KOPT-K1 (cell line): Measurements from ENCODE around the gene DQX1.

Source experiments
- H3K27ac ChIP-seq: fragments of 200-600 bp; sonication (generic); 2 replicates; pipeline ENCODE4 v1.5.1; 2016; ENCODE audit warnings: antibody characterized with exemption, mild to moderate bottlenecking, low read depth, low read length; ENCODE audit not compliant: poor library complexity, severe bottlenecking
- H3K36me3 ChIP-seq: fragments of 200-600 bp; sonication (generic); 2 replicates; pipeline ENCODE4 v1.5.1; 2017; ENCODE audit warnings: antibody characterized with exemption, mild to moderate bottlenecking, low read length, moderate library complexity; ENCODE audit not compliant: insufficient read depth
- H3K9me3 ChIP-seq: fragments of 200-600 bp; sonication (generic); 2 replicates; pipeline ENCODE4 v1.5.1; 2017; ENCODE audit warnings: antibody characterized with exemption, low read length, mild to moderate bottlenecking; ENCODE audit not compliant: insufficient read depth, poor library complexity, severe bottlenecking

DQX1 gene

GRCh38 chr2:74558284-74559230 is 32.5 kb upstream of the DQX1 start:
- Histone ChIP-seq H3K9me3 (no peaks in the 10 kb centered on the region), H3K36me3 (no peaks in the 10 kb centered on the region), H3K27ac (no peak overlapping the region)

GRCh38 chr2:74556831-74557370 is 30.9 kb upstream of the DQX1 start:
- no peak overlapping the region for H3K27ac ChIP-seq
- no peaks in the 10 kb centered on the region for H3K9me3 ChIP-seq
- no peaks in the 10 kb centered on the region for H3K36me3 ChIP-seq

GRCh38 chr2:74556159-74556558 is 30.1 kb upstream of the DQX1 start:
- H3K27ac ChIP-seq, result no peak overlapping the region
- no peaks in the 10 kb centered on the region for H3K36me3 ChIP-seq
- H3K9me3 ChIP-seq, result no peaks in the 10 kb centered on the region

DNA sequence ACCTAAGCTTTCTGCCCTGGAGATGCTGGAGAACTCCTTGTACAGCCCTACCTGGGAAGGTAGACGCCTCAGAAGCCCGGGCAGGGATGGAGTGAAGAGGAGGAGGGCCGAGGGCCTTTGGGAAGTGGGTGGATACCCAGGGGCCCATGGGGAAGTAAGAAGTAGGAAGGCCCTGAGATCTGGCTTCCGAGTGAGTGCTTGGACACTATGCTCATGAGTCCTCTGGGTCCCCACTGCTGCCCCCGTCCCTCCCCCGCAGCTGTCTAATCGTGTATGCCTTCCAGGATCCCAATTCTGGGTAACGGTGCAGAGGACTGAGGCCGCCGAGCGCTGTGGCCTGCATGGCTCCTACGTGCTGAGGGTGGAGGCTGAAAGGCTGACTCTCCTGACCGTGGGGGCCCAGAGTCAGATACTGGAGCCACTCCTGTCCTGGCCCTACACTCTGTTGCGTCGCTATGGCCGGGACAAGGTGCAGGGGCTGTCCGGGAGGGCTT is 29.6 kb upstream of the DQX1 start:
- H3K9me3 ChIP-seq, result no peaks in the 10 kb centered on the region
- H3K36me3 ChIP-seq, result no peaks in the 10 kb centered on the region
- H3K27ac ChIP-seq, result no peak overlapping the region

DNA sequence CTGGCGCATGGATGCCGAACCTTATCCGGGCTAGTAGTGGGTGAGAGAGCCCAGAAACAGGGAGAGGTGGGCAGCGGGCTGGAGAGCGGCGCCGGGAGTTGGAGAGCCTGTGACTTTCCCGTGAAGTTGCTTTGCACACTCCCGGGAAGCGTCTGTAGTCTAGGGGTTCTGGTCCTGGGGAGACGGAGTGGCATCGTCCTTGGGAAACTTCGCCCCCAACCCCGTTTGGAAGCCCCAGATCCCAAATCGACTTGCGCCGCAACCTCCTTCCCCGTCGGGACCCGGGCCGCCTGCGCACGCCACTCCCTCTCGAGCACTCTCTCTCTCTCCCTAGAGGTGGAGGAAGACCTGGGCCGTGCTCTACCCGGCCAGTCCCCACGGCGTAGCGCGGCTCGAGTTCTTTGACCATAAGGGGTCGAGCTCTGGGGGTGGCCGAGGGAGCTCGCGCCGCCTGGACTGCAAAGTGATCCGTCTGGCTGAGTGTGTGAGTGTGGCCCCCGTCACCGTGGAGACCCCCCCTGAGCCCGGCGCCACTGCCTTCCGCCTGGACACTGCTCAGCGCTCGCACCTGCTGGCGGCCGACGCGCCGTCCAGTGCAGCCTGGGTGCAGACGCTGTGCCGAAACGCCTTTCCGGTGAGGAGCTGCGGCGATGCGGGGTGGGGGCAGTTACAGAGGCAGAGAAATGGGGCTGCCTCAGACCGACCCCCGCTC is 28.9 kb upstream of the DQX1 start:
- Histone ChIP-seq H3K27ac (peak overlapping the region; percentile 54), H3K36me3 (no peaks in the 10 kb centered on the region), H3K9me3 (no peaks in the 10 kb centered on the region)

GRCh38 chr2:74553892-74554819 is 28.1 kb upstream of the DQX1 start, which contains the start of the genes DOK1 and LOXL3:
TSS of gene DOK1 (plus strand) at chr2:74554720. CDS start at chr2:74554755, 35 bp downstream.
TSS of gene LOXL3 (minus strand) at chr2:74553942. CDS start at chr2:74552634, 1,308 bp downstream.
- Histone ChIP-seq H3K36me3 (no peaks in the 10 kb centered on the region), H3K9me3 (no peaks in the 10 kb centered on the region), H3K27ac (peak within 1 kb of the TSS; percentile 54)

DNA sequence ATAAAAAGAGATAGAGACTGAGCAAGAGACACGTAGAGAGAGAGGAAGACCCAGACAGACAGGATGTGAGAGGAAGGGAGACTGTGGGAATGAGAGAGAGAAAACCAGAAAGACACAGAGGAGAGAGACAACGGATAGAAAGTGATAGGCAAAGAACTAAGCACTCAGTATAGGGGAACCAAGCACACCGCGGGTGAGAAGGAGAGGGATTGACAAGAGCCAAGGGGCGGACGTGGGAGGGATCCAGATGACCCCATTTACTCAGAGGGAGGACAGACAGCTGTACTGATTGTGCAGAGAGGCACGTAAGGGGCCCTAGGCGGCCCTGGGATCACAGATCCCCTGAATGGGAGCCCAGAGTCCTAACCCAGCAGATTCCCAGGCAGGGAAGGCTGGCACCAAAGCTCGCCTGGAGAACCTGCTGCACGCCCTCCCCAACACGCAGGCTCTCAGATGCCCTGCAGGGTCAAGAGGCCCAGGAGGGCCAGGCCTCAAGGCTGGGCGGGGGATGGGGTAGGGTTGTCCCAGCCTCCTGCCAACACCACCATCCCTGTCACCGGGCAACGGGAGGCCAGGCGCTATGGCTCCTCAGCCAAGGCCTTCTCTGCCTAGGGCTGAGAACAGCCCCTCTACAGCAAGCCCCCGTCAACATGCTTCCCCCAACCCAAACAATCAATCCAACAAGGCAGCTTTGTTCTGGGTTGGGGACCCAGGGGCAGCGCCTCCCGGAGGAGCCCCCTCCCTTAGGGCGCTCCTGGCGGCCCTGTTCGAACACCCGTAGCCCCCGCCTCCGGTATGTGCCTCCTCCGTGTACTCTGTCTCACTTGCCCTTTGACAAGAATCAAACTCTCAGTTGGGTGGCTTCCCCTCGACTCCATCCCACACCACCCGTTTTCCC is 27.1 kb upstream of the DQX1 start:
- H3K27ac ChIP-seq, result no peak overlapping the region
- H3K36me3 ChIP-seq, result no peaks in the 10 kb centered on the region
- H3K9me3 ChIP-seq, result no peaks in the 10 kb centered on the region

GRCh38 chr2:74551942-74552913 is 26.2 kb upstream of the DQX1 start:
- H3K9me3 ChIP-seq, result no peaks in the 10 kb centered on the region
- no peak overlapping the region for H3K27ac ChIP-seq
- H3K36me3 ChIP-seq, result no peaks in the 10 kb centered on the region

- no peaks in the 10 kb centered on the region for H3K9me3 ChIP-seq
- H3K27ac ChIP-seq, result no peak overlapping the region
- no peaks in the 10 kb centered on the region for H3K36me3 ChIP-seq
Observed at GRCh38 chr2:74551530-74551929, 25.5 kb upstream of the DQX1 start.

- no peak overlapping the region for H3K27ac ChIP-seq
Observed at GRCh38 chr2:74550231-74550630, 24.2 kb upstream of the DQX1 start.

GRCh38 chr2:74548900-74549826 is 23.1 kb upstream of the DQX1 start:
- H3K27ac ChIP-seq, result no peak overlapping the region
- H3K9me3 ChIP-seq, result no peaks in the 10 kb centered on the region
- H3K36me3 ChIP-seq, result no peaks in the 10 kb centered on the region

More at GRCh38 chr2:74550231-74550630, 24.2 kb upstream of the DQX1 start:
- Histone ChIP-seq H3K36me3 (no peaks in the 10 kb centered on the region), H3K9me3 (no peaks in the 10 kb centered on the region)
